Suppressor macrophage treated with lipopolysaccharide for 1 hour (primary cell): ENCODE measurements around the gene SDK1.
A peak's percentile ranks its signal among the peaks of the same experiment; 100 is the strongest.
"Not testable (repeated sequence)": the region's sequence is repeated elsewhere in the genome, so short reads cannot be mapped to it uniquely, and the experiment has no call there.

Source experiments
- DNase-seq, 3 donors: peaks; one replicate each; pipeline ENCODE4 v3.0.0-alpha.2; 2020 to 2022

Gene SDK1

DNA sequence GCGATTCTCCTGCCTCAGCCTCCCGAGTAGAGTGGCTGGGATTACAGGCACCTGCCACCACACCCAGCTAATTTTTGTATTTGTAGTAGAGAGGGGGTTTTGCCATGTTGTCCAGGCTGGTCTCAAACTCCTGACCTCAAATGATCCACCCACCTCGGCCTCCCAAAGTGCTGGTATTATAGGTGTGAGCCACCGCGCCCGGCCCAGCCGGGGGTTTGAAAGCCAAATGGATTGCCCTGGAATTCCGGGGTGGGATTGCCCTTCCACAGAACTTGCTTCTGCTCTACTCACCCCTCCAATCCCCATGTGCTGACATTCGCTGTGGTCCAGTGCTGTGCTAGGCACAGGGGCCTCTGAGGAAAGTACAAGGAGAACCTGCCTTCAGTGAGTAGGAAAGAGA, 793.1 kb downstream of the SDK1 start:
- not testable (repeated sequence) for DNase-seq

DNA sequence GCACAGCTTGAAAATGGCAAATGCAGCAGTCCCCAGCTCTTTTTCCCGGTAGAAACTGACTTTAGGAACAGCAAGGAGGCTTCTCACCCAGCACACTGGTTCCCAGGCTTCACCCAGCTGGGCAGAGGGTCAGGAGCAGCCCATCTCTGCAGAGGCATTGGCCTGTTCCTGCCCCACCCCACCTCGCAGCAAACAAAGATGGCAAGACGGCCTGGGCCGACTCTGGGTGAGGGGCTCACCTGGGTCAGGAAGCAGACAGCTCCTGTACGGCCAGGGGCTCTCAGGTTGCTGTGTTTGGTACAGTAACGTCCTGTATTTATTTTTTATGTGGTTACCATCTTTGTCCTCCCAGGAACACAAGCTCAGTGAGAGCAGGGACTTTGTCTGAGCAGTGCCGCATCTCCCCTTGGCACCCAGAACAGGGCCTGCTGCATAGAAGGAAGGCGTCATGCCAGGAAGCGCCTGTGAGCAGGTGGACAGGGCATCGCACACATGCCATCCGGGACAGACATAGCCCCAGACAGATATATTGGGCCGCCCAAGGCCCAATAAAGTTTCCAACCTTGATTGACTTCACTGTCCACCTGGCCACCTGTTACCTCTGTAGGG, 796.1 kb downstream of the SDK1 start:
- DNase-seq, result no peak

DNA sequence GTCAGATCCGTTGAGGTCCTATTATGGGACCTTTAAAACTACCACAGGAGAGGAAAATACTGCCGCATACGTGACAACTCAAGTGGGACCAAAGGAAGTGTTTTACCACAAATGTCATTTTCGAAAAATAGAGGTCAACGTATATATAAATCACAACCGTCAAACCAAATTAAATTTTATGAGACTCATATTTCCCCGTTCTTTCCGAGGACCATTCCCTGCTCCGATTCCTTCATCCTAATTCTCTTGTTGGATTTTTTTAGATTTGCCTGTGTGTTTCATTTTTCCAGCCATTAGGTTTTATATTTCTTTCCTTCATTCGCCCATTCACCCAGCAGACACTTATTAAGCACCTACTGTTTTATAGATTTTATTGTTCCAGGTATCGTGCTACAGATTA, 797.1 kb downstream of the SDK1 start:
- no peak for DNase-seq

DNA sequence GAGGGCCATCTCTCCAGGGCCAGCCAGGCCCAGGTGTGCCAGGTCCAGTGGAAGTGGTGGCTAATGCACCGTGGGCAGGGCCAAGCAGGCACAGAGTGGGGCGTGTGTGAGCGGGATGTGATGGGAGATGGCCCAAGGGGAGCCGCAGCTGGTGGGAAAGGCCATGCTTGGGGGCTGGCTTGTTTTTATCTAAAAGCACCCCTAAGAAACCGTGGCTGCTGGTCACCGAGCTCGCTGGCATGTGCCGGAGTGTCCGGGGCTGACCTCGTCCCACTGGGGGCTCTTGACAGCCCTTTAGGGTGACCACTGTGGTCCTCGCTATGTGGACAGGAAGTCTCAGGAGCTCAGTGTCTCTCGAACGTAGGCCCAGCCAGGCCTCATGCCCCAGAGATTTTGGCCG, 798.6 kb downstream of the SDK1 start:
- DNase-seq, result no peak

DNA sequence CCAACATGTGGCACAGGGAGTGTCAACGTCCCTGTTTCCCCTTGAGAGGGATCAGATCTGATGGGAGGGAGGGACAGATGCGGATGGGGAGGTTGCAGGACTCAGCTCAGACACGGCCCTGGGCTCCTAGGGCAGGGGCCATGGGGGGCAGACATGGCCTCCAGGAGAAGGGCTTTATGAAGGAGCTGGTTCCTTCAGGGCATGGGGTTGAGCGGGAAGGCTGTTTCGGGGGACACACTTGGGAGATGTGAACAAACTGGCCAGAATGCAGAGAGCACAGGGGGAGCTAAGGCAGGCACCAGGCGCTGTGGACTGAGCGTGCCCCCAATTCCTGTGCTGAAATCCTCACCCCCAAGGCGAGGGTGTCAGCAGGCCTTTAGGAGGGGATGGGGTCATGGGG, 799.1 kb downstream of the SDK1 start:
- DNase-seq, result no peak

DNA sequence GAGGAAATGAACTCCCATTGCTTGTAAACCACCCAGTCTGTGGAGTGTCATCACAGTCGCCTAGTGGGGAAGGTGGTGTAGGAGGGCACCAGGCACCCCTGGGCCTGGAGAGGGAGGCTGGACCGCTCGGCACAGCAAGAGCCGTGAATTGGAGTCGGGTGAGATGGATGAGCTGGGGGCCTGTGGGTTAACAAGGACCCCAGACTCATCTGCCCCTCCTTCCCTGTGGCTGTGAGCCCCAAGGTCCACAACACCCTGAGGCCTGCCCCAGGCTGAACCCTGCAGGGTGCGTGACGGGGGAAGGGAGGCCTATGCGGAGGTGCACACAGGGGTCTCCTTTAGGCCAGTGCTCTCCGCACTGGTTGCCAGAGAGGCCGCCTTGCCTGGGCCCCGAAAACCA, 799.6 kb downstream of the SDK1 start:
- no peak for DNase-seq

DNA sequence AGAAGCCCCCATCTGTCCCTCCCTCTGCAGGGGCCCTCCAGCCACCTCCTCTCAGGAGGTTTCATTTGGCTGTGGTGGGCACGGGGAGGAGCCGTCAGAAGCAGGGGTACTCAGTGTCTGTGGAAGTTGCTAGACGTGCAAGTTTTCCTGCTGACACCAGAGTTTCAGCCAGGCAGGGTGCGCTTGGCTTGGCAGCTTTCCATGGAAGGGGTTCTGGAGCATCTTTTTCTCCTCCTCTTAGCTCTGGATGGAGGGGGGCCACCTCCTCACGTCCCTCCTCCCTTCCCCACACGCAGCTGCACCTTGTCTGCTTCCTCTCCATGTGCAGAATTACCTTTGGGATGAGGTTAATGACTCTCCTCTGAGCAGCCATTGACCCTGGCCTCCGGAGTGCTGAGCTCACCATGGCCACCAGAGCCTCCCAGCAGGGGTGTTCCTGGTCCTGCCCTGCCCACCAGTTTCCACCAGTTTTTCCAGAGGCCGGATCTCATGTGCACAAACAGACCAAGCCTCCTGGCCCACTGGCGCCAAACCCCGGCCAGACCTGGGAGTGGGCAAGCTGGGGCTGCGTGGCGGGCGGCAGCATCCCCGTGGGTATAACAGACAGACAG, 801.3 kb downstream of the SDK1 start:
- no peak for DNase-seq

DNA sequence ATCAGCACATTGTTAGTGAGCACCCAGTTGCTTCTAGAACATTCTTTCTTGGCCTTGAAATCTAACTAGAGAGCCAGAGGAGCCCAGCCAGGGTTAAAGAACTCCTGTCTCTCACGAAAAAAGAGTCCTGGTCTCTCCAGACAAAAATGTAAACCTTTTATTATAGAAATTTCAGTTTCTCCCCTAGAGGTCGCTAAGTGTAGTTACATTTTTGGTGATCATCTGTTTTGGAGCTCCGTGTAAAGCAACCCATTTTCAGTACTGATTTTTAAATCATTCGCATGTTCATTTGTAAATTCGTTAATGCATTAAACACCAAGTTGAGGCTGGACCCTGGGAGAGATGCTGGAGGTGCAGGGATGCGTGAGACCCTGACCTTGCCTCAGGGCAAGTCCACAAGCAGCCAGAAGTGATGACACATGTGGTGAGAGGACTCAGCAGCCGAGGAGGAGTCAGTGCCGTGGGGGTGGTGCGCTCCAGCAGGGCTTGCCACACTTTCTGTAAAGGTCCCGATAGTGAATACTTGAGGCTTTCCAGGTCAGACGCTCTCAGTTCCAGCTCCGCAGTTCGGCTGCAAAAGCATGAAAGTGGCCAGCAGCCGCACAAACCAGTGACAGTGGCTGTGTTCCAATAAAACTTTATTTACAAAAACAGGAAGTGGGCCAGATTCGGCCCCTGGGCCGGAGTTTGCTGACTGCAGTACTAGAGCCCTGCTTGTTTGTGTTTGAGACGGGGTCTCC, 802.5 kb downstream of the SDK1 start:
- DNase-seq, result peak in 1 of 3 donors; percentile 23

DNA sequence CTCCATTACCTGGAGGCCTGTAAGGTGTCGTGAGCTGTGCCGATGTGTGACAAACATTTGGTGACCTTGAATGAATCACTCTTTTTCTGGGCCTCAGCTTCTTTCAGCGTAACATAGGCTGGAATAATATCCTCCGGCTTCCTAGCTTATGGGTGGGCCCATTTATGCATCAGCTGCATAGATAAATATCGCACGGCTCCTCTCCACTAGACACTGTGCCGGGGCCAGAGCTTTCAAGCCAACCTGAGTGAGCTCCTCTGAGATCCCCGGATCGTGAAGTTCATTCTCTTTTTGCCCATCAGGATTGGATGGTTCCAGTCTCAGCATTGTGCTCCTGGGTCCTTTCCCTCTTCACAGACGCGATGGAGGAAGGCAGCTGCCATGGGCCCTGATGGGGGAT, 806.8 kb downstream of the SDK1 start:
- DNase-seq, result no peak

DNA sequence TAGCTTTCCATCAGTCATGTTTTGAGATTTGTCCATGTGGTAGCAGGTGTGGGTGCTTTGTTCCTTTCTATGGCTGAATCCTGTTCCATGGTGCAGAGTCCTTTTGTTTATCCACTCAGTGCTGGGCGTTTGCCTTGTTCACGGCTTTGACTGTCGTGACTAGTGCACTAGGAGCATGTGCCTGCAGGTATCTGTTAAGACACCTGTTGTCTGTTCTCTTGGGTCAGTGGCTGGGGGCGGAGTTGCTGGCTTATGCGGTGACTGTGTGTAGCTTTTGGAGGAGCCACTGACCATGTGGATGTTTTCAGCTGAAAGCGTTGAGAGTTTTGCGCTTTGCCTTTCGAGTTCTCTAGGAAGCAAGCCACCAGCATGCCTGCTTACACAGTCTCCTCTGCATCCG, 807.9 kb downstream of the SDK1 start:
- DNase-seq, result no peak

DNA sequence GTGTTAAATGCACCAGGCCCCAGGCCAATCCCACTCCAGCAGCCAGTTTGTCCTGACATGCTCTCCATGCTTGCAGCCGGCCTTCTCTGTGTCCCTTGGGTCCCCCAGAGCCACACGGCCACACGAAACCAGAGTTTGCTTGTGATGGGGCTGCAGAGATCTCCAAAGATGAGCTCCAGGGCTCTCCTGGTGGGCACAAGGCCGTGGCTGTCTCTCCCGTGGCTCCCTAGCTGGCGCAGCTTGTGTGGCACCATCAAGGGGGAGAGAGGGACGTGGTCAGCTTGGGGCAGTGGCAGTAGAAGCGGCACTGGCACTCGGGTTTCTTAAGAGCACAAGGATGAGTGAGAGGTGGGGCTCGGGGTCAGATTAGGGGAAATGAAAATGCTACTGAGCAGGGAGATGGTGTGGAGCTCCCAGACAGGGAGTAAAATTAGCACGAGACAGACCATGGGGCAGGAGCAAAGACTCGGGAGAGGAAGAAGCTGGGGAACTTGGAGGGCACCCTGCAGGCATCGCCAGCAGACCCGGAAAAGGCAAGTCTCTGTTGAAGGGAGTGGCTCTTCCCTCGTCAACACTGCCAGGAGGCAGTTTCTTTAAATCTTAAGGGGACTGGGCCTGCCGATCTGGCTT, 808.5 kb downstream of the SDK1 start:
- peak in 1 of 3 donors; percentile 10 for DNase-seq

DNA sequence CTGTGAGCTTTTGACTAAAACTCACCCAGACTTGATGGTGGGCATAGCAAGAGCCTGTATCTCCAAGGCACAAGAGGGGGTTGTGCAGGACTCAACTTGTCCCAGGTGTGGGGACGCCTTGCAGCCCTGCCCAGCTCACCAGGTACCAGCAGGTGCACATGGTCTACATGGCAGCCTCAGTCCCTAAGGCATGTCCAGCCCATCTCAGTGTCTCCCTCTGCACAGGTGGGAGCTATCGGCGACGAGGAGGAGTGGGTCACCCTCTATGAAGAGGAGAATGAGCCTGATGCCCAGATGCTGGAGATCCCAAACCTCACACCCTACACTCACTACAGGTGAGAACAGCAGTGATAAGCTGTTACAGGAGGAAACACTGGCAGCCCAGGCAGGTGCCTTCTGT, 809.4 kb downstream of the SDK1 start:
- no peak for DNase-seq

DNA sequence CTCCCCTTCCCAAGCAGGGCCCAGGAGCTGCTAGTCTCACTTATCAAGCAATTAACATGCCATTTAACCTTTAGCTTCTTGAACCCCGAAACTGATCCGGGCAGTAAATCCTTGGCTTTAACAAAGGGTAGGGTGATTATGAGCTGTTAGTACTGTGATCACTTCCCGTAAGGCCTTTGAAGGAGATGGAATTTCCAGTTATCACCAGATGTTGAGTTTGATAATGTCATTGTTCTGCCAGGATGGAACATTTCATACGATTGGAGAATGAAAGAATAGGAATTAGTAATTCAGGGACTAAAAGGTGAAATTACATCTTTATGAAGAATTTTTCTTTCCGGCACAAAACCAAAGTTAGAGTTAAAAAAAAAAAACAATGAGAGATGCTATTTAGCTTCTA, 810.1 kb downstream of the SDK1 start:
- no peak for DNase-seq

DNA sequence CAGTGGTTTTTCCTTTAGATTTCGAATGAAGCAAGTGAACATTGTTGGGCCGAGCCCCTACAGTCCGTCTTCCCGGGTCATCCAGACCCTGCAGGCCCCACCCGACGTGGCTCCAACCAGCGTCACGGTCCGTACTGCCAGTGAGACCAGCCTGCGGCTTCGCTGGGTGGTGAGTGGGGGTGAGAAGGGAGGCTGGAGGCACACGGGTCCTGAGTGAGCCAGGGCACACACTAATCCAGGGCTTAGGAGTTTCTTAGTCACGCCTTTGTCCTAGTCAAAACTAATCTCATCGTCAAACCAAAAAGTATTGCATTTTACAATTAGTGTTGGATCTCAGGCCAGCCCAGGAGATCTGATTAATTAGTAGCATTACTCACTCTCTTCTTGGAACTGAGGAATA, 812.2 kb downstream of the SDK1 start:
- no peak for DNase-seq

DNA sequence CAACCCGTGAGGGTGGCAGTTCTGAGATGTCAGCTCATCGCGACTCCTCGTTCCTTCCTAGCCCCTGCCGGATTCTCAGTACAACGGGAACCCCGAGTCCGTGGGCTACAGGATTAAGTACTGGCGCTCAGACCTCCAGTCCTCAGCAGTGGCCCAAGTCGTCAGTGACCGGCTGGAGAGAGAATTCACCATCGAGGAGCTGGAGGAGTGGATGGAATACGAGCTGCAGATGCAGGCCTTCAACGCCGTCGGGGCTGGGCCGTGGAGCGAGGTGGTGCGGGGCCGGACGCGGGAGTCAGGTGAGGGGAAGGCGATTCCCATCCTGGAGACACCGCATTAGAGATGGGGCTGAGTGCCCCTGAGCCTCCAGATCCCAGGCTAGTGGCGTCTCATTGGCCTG, 812.9 kb downstream of the SDK1 start:
- no peak for DNase-seq

DNA sequence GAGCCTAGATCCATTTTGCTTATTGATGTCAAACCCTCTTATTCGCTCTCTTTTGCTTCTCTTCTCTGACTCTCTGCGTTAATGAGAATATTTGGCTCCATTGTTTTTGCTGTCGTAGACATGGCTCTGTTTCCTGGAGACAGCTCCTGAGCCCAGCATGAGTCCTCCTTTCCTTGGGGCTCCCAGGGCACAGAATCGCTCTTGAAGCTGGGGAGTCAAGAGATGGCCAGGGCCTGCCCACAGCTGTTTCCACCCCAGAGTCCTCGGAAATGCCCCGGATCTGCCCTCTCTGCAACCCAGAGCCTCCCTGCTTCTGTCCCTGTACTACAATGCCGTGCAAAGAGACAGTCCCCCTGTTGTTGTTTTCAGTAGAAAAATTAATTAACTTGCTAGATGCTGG, 814.4 kb downstream of the SDK1 start:
- no peak for DNase-seq

DNA sequence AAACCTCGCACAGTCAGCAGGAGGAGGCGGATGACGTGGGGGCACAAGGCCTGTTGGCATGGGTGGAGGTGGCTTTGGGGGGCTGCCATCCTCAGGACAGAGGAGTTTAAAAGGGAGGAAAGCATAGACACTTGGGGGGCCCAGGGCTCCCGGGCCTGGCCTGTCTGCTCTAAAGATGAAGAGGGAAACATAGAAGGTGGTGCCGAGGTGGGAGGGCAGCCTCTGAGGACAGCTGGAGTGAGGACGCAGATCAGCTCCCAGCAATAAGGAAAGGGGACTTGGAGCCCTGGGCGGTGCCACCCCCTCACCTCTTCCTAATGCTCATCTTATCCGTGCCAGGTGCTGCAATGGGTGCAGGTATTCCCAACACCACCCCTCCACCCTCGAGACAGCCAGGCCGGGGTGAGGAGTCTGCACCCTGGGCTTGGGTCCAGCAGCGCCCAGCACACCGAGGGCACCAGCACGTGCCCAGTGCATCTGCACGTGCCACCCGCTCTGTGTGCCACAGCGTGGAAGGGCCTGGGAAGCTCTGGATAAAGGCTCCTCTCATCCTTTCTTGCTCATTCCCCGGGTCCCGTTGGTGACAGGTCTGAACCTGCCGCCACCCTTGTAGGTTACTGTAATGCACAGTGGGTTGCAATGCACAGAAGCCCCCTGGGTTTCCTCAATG, 815.0 kb downstream of the SDK1 start:
- no peak for DNase-seq

DNA sequence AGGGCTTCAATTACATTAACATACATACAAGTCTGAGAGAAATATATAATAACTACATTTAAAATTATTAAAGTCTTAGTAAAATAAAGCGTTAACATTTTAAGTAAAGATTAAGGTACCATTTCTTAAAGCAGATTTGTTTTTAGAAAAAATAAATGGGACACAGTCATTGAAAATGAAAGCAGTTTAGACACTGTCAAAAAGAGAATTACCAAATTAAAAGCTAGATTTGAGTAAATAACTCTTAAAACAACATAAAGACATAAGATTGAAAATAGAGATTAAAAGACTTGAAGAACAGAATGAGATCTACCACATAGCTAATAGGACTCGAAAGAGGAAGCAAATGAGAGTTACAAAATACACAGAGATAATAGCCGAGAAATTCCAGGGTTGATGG, 818.8 kb downstream of the SDK1 start:
- DNase-seq, result no peak

DNA sequence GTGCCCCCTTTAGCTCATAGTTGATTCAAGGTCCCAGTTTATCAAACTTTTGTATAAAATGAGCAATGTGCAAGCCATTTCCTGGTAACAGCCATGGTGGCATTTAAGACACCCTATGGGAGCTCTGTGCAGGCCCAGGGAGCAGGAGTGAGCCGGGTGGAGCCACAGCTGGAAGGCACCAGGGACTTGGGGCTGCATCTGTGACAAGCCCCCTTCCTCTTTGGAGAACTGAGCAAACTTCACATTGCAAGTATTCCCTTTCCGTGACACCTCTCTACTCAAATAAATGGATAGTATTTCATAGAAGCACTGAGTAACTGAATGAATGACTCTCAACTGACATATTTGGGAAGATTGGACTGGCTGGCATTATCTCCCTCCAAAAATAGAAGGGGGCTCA, 822.3 kb downstream of the SDK1 start:
- no peak for DNase-seq

DNA sequence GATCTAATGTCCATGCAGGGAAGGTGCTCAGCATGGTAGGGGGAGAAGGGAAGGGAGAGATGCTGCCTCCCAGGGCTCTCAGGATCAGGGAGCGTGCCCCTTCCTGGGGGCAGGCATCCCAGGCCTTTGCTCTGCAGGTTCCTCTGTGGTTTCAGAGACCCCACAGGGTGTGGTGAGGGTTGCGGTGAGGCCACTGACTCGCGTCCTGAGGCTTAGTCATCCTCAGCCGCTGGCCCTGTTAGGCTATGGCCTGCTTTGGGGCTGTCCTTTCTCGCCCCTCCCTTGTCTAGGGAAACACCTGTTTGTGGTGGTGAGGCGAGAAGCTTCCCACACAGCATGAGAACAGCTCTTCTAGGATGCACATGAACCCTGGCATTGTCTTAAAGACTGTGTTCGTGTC, 822.8 kb downstream of the SDK1 start:
- DNase-seq, result no peak

DNA sequence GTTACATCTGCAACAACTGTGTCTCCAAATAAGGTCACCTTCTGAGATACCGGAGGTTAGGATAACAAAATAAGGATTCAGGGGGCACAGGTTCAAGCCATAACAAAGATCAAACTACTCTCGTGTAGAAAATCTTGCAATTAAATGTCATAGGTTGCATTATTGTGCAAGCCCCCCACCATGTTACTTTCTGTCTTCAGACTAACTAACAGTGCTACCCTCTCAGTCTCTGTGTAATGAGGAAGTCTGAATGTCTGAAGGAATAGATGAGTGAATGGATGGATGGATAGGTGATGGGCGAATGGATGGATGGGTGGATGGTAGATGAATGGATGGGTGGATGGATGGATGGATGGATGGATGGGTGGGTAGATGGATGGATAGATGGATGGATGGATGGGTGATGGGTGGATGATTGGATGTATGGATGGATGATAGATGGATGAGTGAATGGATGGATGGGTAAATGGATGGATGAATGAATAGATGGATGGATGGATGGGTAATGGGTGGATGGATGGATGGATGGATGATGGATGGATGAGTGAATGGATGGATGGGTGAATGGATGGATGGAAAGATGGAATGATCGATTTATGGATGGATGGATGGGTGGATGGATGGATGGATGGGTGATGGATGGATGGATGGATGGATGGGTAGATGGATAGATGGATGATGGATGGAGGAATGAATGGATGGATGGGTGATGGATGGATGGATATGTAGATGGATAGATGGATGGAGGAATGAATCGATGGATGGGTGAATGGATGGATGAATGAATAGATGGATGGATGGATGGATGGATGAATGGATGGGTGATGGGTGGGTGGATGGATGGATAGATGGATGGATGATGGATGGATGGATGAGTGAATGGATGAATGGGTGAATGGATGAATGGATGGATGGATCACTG, 823.8 kb downstream of the SDK1 start:
- DNase-seq, result no peak

DNA sequence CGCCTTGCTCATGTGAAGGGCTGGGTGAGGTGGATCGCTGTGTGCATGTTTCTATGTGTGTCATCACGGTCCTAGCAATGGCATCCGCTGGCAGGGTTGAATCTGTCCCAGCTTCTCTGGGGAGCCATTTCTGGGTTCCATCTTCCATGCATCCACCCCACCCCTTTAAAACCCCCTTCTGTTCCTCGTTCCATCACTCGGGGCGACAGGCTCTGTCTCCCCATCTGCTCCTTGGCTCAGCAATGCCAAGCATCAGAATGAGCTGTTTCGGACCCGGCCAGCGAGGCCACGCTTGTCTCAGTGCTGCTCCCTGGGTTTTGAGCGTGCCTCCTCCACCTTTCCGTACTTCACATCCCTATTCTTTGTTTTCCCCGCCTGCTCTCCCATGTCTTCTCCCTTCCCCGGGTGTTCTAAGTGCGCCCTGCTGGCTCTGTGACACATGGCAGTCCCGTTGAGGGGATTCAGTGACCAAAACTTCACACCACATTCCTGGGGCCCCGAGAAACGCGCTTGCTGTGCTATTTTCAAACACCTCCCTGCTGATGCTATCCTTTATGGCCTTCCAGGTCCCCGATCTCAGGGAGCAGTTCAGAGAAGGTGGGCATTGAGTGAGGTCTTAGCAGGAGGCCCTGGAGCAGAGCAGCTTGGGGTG, 827.0 kb downstream of the SDK1 start:
- DNase-seq, result no peak
